Peyer's patch (tissue), 4 donors: ENCODE data around the gene EYA2.

Source experiments
- CTCF ChIP-seq, 6 experiments: fragments of 450-650 bp in 4 of 6; fragments of 200-600 bp in 2 of 6; sonication (generic) in 1 of 6; IDR thresholded peaks; one replicate each; pipeline ENCODE4 v1.5.1; 2017 to 2019; ENCODE audit warnings: antibody characterized with exemption in 6 of 6, mild to moderate bottlenecking in 3 of 6, moderate library complexity in 1 of 6
- POLR2A ChIP-seq, 2 donors: fragments of 450-650 bp; IDR thresholded peaks; one replicate each; pipeline ENCODE4 v1.5.1; 2017; ENCODE audit warnings: antibody characterized with exemption in 2 of 2, mild to moderate bottlenecking in 2 of 2, moderate library complexity in 2 of 2

GRCh38 chr20:47070176-47070575 is 175.5 kb downstream of the EYA2 start:
- TF ChIP-seq POLR2A (IDR thresholded peaks at IDR 0.05) (no peak), CTCF (IDR thresholded peaks at IDR 0.05) (no peak)
